NCI-H1092 (cell line): ENCODE measurements around the gene JDP2.
"Not testable (repeated sequence)": the region's sequence is repeated elsewhere in the genome, so short reads cannot be mapped to it uniquely, and the experiment has no call there.

Experiments used
- DNase-seq: peaks from one replicate; lab custom pipeline; 2025; lab: John Stamatoyannopoulos, UW

JDP2 gene

DNA sequence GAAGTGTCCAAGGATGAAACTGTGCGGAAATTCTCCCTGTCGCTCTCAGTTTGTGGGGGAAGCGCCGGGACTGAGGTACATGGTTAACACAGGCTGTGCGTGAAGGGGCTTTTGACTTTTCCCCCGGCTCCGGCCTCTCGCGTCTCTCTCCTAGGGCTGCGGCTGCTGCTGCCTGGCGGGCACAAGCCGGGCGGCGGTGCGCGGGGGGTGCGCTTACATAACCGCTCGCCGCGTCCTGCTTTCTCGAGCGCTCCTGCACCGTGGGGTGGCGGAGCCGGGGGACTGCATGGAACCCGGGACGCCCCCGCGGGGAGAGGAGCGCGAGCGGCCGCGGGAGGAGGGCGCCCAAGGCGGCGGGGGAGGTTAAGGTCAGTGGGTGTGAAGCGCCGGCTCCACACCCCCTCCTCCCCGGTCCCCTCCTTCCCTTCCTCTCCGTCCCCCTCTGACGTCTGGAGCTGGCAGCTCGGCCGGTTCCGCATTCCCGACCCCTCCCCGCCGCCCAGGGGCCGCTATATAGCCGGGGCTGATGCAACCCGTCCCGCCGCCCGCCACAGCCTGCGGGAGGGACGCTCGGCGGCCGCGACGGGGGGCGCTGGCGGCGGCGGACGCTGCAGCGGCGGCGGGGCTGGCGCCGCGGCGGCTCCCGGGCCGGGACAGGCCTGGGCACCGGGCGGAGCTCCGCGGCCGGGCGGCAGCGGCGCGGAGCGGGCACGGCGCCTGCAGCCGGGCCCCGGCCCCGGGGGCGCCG, at the start of gene JDP2:
Gene JDP2 (plus strand): TSS at position 541 of the 748 bp plus-strand sequence. CDS start 9,899 bp downstream, outside the sequence.
- peak; percentile 39 for DNase-seq

GRCh38 chr14:75379246-75379929, 48.4 kb upstream of the JDP2 start:
- DNase-seq, result no peak

GRCh38 chr14:75379930-75380270, 47.9 kb upstream of the JDP2 start:
- DNase-seq, result no peak

- DNase-seq, result no peak
Measured at GRCh38 chr14:75380656-75381055, 47.2 kb upstream of the JDP2 start.

- DNase-seq, result no peak
Measured at GRCh38 chr14:75381642-75382041, 46.2 kb upstream of the JDP2 start.

- DNase-seq, result not testable (repeated sequence)
Measured at GRCh38 chr14:75383219-75383618, 44.6 kb upstream of the JDP2 start.

DNA sequence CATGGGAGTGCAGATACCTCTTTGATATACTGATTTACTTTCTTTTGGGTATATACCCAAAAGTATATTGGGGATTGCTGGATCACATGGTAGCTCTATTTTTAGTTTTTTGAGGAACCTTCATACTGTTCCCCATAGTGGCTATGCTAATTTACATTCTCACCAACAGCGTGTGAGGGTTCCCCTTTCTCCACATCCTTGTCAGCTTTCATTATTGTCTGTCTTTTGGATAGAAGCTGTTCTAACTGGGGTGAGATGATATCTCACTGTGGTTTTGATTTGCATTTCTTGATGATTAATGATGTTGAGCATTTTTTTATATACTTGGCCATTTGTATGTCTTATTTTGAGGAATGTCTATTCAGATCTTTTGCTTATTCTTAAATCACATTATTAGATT, 44.1 kb upstream of the JDP2 start:
- no peak for DNase-seq

DNA sequence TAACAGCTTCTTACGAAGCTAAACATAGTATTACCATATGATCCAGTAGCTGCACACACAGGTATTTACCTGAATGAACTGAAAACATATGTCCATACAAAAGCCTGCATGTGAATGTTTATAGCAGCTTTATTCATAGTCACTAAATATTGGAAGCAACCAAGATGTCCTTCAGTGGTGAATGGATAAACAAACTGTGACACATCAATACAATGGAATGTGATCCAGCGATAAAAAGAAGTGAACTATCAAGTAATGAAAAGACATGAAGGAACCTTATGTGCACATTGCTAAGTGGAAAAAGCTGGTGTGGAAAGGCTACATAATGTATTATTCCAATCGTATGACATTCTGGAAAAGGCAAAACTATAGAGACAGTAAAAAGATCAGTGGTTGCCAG, 38.1 kb upstream of the JDP2 start:
- no peak for DNase-seq

GRCh38 chr14:75390183-75390582, 37.6 kb upstream of the JDP2 start:
- no peak for DNase-seq

GRCh38 chr14:75391953-75392352, 35.9 kb upstream of the JDP2 start:
- DNase-seq, result no peak

- no peak for DNase-seq
Measured at GRCh38 chr14:75392686-75393641, 34.9 kb upstream of the JDP2 start.

GRCh38 chr14:75393794-75394193, 34.0 kb upstream of the JDP2 start:
- DNase-seq, result no peak

GRCh38 chr14:75395862-75396261, 32.0 kb upstream of the JDP2 start:
- DNase-seq, result no peak

DNA sequence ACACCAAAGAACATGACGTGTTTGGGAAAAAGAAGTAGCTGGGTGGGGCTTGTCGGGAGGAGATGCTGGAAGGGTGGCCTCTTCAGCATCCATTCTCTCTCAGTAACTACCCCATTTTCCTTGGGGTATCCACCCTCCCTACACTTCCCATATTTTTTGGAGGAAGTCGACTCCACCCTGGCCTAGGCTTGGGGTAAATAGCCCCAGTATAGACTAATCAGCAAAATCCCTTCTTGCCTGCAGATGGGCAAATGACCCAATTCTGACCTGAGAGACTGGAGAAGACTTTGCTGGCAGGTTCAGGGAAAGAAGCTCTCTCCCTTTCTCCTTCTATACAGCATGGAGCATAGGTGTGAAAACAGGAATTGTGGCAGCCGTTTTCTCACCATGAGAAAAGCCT, 28.5 kb upstream of the JDP2 start:
- no peak for DNase-seq

DNA sequence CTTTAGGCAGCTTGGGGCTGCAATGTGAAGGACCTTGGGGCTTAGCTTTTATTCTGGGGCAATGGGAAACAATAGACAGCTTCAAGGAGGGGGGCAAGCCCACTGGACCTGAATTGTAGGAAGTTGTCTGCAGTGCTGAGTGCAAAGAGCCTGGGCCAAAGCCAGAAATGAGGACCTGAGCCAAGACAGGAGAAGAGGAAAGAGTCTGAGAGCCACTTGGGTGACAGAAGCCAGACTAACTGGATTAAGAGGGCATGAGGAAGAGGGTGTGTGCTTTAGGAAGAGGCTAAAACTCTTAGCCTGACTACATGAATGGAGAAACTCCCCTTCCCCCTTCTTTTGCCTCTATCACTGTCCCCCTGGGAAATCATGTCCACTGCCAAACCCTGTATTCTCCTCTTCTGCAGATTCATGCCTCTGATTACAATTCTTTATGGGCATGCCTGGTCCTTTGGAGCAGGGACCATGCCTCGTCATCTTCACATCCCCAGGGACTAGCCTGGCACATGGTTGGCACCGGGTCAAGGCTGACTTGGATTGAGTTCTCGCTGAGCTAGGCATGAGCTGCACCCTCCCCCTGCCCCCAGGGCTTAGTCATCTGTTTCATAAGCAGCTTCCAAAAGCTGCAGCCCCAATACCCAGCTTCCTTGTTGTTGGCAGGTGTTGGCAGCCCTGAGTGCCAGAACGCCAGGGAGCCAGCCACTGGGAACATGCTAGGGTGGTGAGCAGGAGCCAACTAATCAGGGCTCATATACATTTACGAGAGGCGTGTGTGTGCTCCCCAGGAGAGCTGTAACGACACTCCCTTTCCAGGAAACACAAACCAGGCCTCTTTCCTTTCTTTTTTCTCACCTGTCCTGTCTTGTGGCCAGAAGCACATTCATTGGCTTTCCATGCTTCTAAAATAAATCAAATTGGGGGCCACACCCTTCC, 27.7 kb upstream of the JDP2 start:
- DNase-seq, result peak; percentile 96

DNA sequence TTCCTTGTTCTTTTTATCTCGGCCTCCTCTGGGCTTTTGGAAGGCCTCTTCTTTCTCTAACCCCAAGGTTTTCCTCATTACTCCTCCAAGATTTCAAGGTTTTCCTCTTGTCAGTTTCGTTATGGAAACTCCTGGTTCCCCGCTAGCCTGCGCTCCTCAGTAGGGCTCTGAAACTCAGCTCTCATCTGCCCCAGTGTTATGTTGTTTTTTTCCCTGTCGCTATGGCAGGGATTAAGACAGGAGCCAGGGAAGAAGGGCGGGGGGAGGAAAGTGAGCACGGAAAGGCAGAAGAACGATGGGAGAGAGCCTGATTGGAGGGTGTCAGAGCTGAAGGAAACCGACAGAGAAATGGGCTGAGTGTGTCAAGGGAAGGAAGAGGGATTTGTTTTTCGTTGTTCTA, 26.5 kb upstream of the JDP2 start:
- no peak for DNase-seq

DNA sequence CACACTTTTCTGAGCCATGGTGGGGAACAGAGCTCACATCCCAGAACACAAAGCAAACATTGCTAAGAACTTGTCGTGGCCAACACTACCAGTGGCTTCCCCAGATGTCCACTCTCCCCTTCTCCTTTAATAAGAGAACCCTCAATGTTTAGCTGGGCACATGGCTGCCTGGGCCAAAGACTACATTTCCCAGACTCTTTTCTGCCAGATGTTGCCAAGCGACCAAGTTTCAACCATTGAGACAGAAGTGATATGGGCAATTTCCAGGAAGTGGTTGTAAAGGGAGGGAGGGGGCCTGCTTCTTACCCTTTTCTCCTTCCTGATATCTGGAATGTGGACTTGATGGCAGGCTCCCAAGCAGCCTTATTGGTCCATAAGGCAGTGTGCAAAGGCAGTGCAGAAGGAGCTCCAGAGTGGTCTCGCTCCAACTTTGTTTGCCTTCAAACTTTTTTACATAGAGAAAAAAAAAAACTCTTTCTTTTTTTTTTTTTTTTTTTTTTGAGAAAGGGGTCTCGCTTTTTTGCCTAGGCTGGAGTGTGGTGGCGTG, 24.9 kb upstream of the JDP2 start:
- no peak for DNase-seq

DNA sequence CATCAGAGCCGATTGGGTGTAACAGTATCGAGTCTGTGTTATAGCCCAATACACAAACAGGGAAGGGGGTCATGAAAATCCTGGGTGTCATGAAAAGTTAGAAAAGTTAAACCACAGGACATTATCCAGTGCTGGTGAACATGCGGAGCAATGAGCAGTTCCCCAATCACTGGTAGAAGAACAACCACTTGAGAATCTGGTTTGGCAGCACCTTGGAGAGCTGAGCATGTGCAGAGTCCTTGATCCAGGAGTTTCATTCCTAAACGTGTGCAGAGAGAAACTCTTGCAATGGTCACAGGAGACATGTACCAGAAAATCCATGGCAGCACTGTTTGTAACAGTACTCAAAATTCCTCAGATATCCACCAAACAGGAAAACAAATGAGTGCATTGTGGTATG, 23.0 kb upstream of the JDP2 start:
- DNase-seq, result no peak

DNA sequence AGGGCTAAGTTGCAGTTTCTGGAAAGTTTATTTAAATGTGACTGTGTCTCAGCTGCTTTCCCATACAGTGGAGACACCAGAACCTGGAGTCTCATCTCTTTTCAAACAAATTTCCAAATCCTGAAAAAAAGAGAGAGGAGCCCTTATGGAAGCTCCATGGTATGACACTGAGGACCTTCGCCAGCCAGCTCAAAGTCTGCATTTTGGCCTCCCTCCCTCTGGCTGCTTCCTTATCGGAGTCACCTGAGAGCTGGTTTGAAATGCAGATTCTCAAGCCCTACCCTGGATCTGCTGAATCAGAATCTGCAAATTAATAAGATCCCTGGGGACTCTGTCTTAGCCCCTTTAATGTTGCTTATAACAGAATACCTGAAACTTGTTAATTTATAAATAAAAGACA, 21.7 kb upstream of the JDP2 start:
- DNase-seq, result no peak

- DNase-seq, result no peak
Measured at GRCh38 chr14:75406856-75407255, 21.0 kb upstream of the JDP2 start.
